GM12892 (cell line): ENCODE results near the gene CACNA2D2.

ENCODE experiments used
- POLR2A ChIP-seq: IDR thresholded peaks from 2 replicates; pipeline ENCODE4 v1.6.1; 2011; ENCODE audit warnings: low read depth, low read length, control low read depth
- POLR2AphosphoS5 ChIP-seq: IDR thresholded peaks from 2 replicates; pipeline ENCODE4 v1.6.1; 2011; ENCODE audit warnings: low read depth, low read length, control low read depth

- TF ChIP-seq POLR2A (no peak), POLR2AphosphoS5 (no peak)
Observed at GRCh38 chr3:50416736-50417636, 86.4 kb downstream of the CACNA2D2 start.
